HK-2 (cell line): ENCODE measurements around the gene SPNS3.

ENCODE experiments used
- DNase-seq: peaks from one replicate; pipeline ENCODE4 v3.0.0-alpha.2; 2018; ENCODE audit not compliant: unreplicated experiment

Gene SPNS3

GRCh38 chr17:4426499-4427208 is 7.1 kb upstream of the SPNS3 start:
- DNase-seq, result no peak

- no peak for DNase-seq
These were observed 6.2 kb upstream of the SPNS3 start for GRCh38 chr17:4427505-4427904.

GRCh38 chr17:4436381-4436780 is 2.6 kb downstream of the SPNS3 start:
- DNase-seq, result no peak

GRCh38 chr17:4436846-4437245 is 3.1 kb downstream of the SPNS3 start:
- DNase-seq, result no peak

- no peak for DNase-seq
These were observed 4.6 kb downstream of the SPNS3 start for GRCh38 chr17:4438162-4438944.

- no peak for DNase-seq
These were observed 6.3 kb downstream of the SPNS3 start for GRCh38 chr17:4440021-4440420.

GRCh38 chr17:4440690-4441686 is 7.2 kb downstream of the SPNS3 start:
- no peak for DNase-seq

- no peak for DNase-seq
These were observed 8.8 kb downstream of the SPNS3 start for GRCh38 chr17:4442582-4442981.

- no peak for DNase-seq
These were observed 9.7 kb downstream of the SPNS3 start for GRCh38 chr17:4443476-4443875.

GRCh38 chr17:4444782-4445473 is 11.2 kb downstream of the SPNS3 start:
- peak; percentile 52 for DNase-seq

- no peak for DNase-seq
These were observed 12.0 kb downstream of the SPNS3 start for GRCh38 chr17:4445731-4446130.

GRCh38 chr17:4446326-4447071 is 12.8 kb downstream of the SPNS3 start:
- DNase-seq, result no peak

GRCh38 chr17:4448197-4448980 is 14.6 kb downstream of the SPNS3 start:
- no peak for DNase-seq

- no peak for DNase-seq
These were observed 16.0 kb downstream of the SPNS3 start for GRCh38 chr17:4449736-4450135.

- no peak for DNase-seq
These were observed 17.1 kb downstream of the SPNS3 start for GRCh38 chr17:4450710-4451316.

- no peak for DNase-seq
These were observed 20.3 kb downstream of the SPNS3 start for GRCh38 chr17:4453812-4454591.

- no peak for DNase-seq
These were observed 26.9 kb downstream of the SPNS3 start for GRCh38 chr17:4460661-4461060.

- DNase-seq, result no peak
These were observed 30.2 kb downstream of the SPNS3 start for GRCh38 chr17:4463818-4464476.
